ENCODE measurements around the gene RAB30.

RAB30 gene

DNA sequence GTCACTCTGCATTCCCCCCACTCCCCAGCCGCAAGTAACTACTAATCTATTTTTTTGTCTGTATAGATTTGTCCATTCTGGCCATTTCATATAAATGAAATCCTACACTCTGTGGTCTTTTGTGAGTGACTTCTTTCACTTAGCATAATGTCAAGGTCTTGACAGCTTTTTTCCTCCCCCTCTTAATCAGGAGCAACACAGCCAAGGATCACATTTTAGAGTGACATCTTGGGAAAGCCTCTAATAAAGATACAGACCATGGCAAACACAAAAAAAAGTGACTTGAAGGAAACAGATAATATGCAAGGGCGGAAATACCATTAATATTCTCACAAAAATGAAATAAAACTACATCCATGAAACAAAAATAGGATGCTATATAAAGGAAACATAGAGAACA lies 43.9 kb downstream of the RAB30 start:
- TF ChIP-seq JUND (IDR thresholded peaks at IDR 0.05; ENCODE audit: low read depth) = no peak
- DNase-seq (ENCODE audit: low read depth in 1 of 2, low spot score in 1 of 2) = no peak
- in situ Hi-C loops (cut with HindIII; ENCODE audit: low pct_unique_long_range_greater_than_20kb, low sequenced_read_pairs) = no loop called here

DNA sequence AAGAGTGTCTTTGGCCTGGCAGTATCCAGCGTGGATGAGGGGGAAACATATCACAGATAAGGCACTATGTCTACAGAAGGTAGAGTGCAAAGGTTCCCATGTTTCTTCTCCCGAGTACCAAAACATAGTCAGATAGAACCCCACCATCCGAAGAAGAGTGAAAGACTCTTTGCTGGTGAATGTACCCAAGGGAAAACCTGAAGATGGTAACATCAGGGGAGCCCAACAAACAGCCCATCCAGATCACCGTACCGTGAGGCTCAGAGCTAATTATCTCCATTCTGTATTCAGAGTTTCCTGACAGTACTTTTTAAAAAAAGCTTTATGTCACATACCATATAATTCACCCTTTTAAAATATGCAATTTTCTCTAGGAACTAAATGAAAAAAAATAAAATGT lies 44.4 kb downstream of the RAB30 start:
- TF ChIP-seq JUND (IDR thresholded peaks at IDR 0.05; ENCODE audit: low read depth) = no peak
- DNase-seq (ENCODE audit: low read depth in 1 of 2, low spot score in 1 of 2) = no peak
- in situ Hi-C loops (cut with HindIII; ENCODE audit: low pct_unique_long_range_greater_than_20kb, low sequenced_read_pairs) = no loop called here

DNA sequence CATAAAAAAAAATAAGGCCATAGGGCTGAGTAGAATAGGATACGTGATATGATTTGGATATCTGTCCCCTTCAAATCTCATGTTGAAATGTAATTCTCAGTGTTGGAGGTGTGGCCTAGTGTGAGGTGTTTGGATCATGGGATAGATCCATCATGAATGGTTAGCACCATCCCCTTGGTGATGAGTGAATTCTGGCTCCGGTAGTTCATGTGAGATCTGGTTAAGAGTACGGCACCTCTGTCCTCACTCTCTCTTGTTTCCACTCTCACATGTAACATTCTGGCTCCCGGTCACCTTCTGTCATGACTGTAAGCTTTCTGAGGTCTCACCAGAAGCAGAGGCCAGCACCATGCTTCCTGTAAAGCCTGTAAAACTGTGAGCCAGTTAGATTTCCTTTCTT lies 45.5 kb downstream of the RAB30 start:
- DNase-seq (ENCODE audit: low read depth in 1 of 2, low spot score in 1 of 2) = no peak
- in situ Hi-C loops (cut with HindIII; ENCODE audit: low pct_unique_long_range_greater_than_20kb, low sequenced_read_pairs) = no loop called here
- no peak for TF ChIP-seq JUND (IDR thresholded peaks at IDR 0.05; ENCODE audit: low read depth)

DNA sequence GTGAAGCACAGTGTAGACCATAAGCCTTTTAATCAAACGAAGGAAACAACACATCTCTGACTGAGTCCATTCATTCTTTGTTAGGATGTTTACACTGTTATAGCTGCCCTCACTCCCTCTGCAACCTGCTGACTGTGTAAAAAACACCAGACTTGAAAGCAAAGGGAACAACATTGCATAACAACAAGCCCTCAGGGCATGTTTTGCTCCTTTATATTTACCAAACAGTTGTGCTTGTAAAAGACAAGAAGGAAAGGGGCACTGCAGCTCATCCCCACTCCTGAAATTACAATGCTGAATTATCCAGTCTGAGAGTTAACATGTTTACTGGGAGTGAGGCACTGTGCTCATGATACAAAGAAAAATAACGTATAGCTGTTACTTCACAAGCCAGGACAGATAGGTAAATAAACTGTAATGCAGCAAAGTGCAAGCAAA lies 46.4 kb downstream of the RAB30 start:
- peak in 1 of 2 experiments; percentile 86 for DNase-seq (ENCODE audit: low read depth in 1 of 2, low spot score in 1 of 2)
- in situ Hi-C loops (cut with HindIII; ENCODE audit: low pct_unique_long_range_greater_than_20kb, low sequenced_read_pairs) = no loop called here
- no peak for TF ChIP-seq JUND (IDR thresholded peaks at IDR 0.05; ENCODE audit: low read depth)

DNA sequence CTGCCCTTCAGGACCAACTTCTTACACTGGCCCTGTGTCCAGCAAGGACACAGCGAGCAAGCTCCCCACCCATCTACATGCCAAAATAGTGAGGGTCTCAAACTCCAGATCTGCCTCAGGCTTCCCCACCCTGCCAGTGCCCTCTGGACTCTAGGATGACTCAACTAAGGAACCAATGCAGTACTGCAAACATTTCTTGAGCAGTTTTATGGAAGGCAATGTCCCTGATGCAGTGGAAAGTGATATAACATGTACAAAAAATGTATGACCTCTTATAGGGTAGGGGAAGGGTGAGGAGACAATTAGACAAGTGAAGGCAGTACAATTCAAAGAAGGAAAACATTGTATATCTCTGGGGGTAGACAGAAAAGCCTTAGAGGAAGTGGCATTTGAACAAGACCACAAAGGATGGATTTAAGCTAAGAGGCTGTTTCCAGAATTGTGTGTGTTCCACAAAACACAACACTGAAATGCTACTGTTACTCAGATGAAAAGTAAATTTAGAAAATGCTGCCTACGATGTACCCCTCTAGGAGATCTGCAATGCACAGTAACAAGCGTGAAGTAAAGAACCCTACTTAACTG lies 47.3 kb downstream of the RAB30 start:
- in situ Hi-C loops (cut with HindIII; ENCODE audit: low pct_unique_long_range_greater_than_20kb, low sequenced_read_pairs) = no loop called here
- DNase-seq (ENCODE audit: low read depth in 1 of 2, low spot score in 1 of 2) = no peak
- TF ChIP-seq JUND (IDR thresholded peaks at IDR 0.05; ENCODE audit: low read depth) = no peak

GRCh38 chr11:83023410-83023809 lies 48.3 kb downstream of the RAB30 start:
- DNase-seq (ENCODE audit: low read depth in 1 of 2, low spot score in 1 of 2) = no peak
- TF ChIP-seq JUND (IDR thresholded peaks at IDR 0.05; ENCODE audit: low read depth) = no peak
- in situ Hi-C loops (cut with HindIII; ENCODE audit: low pct_unique_long_range_greater_than_20kb, low sequenced_read_pairs) = no loop called here

GRCh38 chr11:83021780-83022125 lies 49.9 kb downstream of the RAB30 start:
- DNase-seq (ENCODE audit: low read depth in 1 of 2, low spot score in 1 of 2) = no peak
- in situ Hi-C loops (cut with HindIII; ENCODE audit: low pct_unique_long_range_greater_than_20kb, low sequenced_read_pairs) = no loop called here
- no peak for TF ChIP-seq JUND (IDR thresholded peaks at IDR 0.05; ENCODE audit: low read depth)

DNA sequence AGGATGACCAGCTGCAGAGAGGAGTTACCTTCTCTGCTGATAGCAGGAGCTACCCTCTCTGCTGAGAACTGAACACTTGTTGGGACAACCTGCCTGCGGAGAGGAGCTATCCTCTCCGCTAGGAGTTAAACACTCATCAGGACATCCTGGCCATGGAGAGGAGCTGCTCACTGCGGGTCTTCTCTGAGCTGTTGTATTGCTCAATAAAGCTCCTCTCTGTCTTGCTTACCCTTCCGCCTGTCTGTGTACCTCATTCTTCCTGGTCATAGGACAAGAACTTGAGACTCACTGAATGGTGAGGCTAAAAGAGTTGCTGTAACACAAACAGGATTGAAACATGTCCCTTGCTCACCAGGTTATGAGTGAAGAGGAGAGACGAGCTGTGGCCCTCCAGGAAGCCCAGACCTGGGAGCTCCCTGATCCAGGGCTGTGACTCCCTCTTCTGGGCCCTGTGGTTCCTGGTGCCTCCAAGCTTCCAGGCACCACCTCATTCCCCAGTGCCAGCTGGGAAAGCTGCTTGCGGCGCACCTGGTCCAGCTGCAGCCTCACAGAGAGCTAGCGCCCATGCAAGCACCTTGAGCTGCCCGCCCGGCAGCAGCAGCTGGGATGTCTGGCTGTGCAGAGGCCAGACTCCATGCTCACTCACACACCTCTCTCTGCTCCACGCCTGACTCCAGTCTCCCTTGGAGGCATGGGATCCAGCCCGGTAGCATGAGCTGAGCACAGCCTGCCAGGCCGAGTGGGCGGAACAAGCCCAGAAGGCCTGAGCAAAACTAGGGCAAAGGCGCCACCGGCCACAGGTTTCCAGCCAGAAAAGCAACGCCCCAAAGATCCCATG lies 50.5 kb downstream of the RAB30 start:
- TF ChIP-seq JUND (IDR thresholded peaks at IDR 0.05; ENCODE audit: low read depth) = no peak
- in situ Hi-C loops (cut with HindIII; ENCODE audit: low pct_unique_long_range_greater_than_20kb, low sequenced_read_pairs) = no loop called here
- DNase-seq (ENCODE audit: low read depth in 1 of 2, low spot score in 1 of 2) = no peak

GRCh38 chr11:83019888-83020579 lies 51.7 kb downstream of the RAB30 start:
- no peak for DNase-seq (ENCODE audit: low read depth in 1 of 2, low spot score in 1 of 2)
- in situ Hi-C loops (cut with HindIII; ENCODE audit: low pct_unique_long_range_greater_than_20kb, low sequenced_read_pairs) = no loop called here

DNA sequence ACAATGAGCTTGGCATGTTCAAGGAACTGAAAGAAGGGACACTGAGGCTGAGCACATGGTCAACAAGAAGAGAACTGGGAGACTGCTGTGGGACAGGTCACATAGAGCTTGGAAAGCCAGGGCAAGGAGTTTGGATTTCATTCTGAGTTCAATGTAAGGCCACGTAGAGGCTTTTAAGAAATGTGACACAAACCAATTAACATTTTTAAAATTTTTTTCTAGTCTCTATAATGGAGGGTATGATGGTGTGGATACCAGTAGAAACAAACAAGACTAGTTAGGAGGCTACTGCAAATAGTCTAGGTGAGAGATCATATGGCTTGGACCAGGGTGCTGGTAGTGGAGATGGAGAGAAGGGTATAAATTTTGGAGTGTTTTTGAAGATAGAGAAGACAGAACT lies 56.7 kb downstream of the RAB30 start:
- TF ChIP-seq JUND (IDR thresholded peaks at IDR 0.05; ENCODE audit: low read depth) = no peak
- in situ Hi-C loops (cut with HindIII; ENCODE audit: low pct_unique_long_range_greater_than_20kb, low sequenced_read_pairs) = no loop called here
- DNase-seq (ENCODE audit: low read depth in 1 of 2, low spot score in 1 of 2) = no peak

More at GRCh38 chr11:83019888-83020579, 51.7 kb downstream of the RAB30 start:
- TF ChIP-seq JUND (IDR thresholded peaks at IDR 0.05; ENCODE audit: low read depth) = no peak

GRCh38 chr11:83012168-83013067 lies 59.3 kb downstream of the RAB30 start:
- DNase-seq (ENCODE audit: low read depth in 1 of 2, low spot score in 1 of 2) = no peak
- TF ChIP-seq JUND (IDR thresholded peaks at IDR 0.05; ENCODE audit: low read depth) = no peak
- in situ Hi-C loops (cut with HindIII; ENCODE audit: low pct_unique_long_range_greater_than_20kb, low sequenced_read_pairs) = no loop called here
